Coronary artery (tissue), 2 donors: ENCODE data around the gene ZNF669.

Source experiments
- DNase-seq: peaks from one replicate; pipeline ENCODE4 v3.0.0-alpha.2; 2017; ENCODE audit warnings: low spot score
- H3K27ac ChIP-seq, 2 donors: fragments of 200-600 bp; sonication (generic); one replicate each; pipeline ENCODE4 v1.5.1; 2016 to 2019
- H3K4me3 ChIP-seq: fragments of 200-600 bp; sonication (generic); 2 replicates; pipeline ENCODE4 v1.5.1; 2016; ENCODE audit warnings: mild to moderate bottlenecking, moderate library complexity
- CTCF ChIP-seq: fragments of 200-600 bp; sonication (generic); IDR thresholded peaks from one replicate; pipeline ENCODE4 v1.5.1; 2019; ENCODE audit warnings: antibody characterized with exemption

The ZNF669 gene

DNA sequence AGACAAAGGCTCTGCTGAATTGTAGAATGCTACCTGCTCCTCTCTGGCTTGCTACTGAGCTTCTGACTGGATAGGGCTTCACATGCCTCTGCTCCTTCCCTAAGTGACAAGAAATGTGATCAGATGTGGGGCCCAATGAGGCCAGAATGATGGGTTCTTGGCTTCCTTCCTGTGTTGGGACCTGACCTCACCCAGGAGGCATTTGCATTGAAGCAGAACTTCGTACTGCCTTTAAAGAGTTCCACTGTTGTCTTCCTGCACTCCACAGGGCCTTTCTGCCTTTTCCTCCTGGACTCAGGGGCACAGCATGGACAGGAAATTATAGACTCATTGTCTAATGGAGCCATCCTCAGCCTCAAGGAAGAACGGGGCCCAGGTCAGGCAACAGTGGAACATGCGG lies 39.9 kb downstream of the ZNF669 start:
- Histone ChIP-seq H3K4me3 (no peak overlapping the region), H3K27ac (no peak overlapping the region)
- no peak for TF ChIP-seq CTCF
- DNase-seq: no peak

DNA sequence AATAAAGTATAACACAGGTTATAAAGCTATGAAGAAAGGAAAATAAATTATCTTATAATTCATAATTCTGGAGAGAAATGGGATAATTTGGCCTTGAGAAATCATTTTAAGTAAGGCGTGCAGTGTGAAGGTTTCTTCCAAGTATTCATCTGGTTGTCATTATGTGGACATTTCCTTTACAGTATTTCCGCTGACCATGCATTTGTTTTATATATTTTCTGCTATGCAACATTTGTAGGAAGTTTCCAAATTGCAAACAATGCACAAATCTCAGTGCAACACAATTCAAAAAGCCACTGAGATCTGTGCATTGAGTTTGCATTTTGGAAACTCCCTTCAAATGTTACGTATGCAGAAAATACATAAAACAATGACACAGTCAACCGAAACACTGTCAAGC lies 43.4 kb downstream of the ZNF669 start:
- H3K27ac ChIP-seq: no peak overlapping the region
- DNase-seq: no peak
- no peak overlapping the region for H3K4me3 ChIP-seq
- TF ChIP-seq CTCF: no peak

- Histone ChIP-seq H3K4me3 (no peak overlapping the region), H3K27ac (no peak overlapping the region)
- no peak for DNase-seq
- TF ChIP-seq CTCF: no peak
Measured at GRCh38 chr1:247056071-247056470, 48.1 kb downstream of the ZNF669 start.

- no peak for DNase-seq
- H3K27ac ChIP-seq: no peak overlapping the region
- no peak overlapping the region for H3K4me3 ChIP-seq
- no peak for TF ChIP-seq CTCF
Measured at GRCh38 chr1:247054992-247055415, 49.2 kb downstream of the ZNF669 start.
